ENCODE data around the gene ZNF24.

- TF ChIP-seq CTCF (IDR thresholded peaks at IDR 0.05) (no peak), POLR2A (IDR thresholded peaks at IDR 0.05) (no peak)
Observed at GRCh38 chr18:35352778-35353177, 8.6 kb upstream of the ZNF24 start.

All from right lobe of liver (tissue), 4 donors.